Body of pancreas (tissue), 4 donors: ENCODE data around the gene MYOG.

Experiments
- POLR2A ChIP-seq, 3 donors: fragments of 450-650 bp; IDR thresholded peaks; one replicate each; pipeline ENCODE4 v1.6.1; 2016; ENCODE audit warnings: antibody characterized with exemption in 3 of 3, mild to moderate bottlenecking in 2 of 3
- TF ChIP-seq, protein P1 (sequence below), 7 experiments: fragments of 450-650 bp in 4 of 7; fragments of 200-600 bp in 3 of 7; sonication (generic) in 3 of 7; IDR thresholded peaks; one replicate each; pipeline ENCODE4 v1.5.1; 2016 to 2019; ENCODE audit warnings: antibody characterized with exemption in 7 of 7

DNA sequence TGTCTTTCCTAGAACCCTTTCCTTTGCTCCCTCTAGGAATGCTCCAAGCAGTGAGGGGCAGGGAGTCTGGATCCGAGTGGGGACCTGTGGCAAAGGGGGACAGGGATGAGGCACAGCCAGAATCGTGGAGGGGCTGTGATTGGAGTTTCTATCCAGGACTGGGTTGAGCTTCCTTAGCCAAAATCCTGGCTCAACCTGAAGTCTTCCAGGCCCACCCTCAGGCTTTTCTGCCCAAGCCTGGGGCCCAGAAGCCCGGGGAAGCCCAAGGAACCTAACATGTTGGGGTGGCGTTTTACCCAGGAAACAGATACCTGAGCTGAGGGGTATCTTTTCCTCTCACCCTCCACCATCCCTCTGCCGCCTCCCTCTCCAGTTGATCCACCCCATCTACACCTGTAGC, 5.4 kb downstream of the MYOG start:
- no peak for TF ChIP-seq POLR2A (IDR thresholded peaks at IDR 0.05)
- TF ChIP-seq, protein P1, sequence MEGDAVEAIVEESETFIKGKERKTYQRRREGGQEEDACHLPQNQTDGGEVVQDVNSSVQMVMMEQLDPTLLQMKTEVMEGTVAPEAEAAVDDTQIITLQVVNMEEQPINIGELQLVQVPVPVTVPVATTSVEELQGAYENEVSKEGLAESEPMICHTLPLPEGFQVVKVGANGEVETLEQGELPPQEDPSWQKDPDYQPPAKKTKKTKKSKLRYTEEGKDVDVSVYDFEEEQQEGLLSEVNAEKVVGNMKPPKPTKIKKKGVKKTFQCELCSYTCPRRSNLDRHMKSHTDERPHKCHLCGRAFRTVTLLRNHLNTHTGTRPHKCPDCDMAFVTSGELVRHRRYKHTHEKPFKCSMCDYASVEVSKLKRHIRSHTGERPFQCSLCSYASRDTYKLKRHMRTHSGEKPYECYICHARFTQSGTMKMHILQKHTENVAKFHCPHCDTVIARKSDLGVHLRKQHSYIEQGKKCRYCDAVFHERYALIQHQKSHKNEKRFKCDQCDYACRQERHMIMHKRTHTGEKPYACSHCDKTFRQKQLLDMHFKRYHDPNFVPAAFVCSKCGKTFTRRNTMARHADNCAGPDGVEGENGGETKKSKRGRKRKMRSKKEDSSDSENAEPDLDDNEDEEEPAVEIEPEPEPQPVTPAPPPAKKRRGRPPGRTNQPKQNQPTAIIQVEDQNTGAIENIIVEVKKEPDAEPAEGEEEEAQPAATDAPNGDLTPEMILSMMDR (IDR thresholded peaks at IDR 0.05), result no peak
